Measurements from ENCODE around the gene NHLH1. TPM values are rescaled to one million over a fixed set of nuclear protein-coding genes. Genes with fewer than 3 reads are reported as not detected.

NHLH1 gene
- total RNA-seq, 1 donor from 2014 or later, result not detected

DNA sequence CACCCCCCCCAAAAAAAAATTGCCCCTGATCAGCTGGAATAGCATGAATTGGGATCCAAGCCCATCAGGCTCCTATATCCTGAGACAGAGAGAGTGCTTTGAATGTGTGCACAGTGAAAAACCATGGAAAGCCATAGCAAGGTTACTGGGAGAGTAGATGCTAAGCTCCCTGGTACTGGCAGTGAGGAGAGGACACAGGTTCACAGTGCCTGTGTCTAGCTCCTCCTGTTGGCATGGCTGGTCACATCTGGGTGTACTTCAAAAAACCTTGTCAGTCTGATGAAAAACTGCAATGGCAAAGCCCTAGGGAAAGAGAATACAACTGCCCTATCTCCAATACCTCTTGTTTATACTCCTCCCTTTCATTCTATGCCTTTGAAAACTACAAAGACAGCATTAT, 36.8 kb upstream of the NHLH1 start:
- no peak for ATAC-seq
- Histone ChIP-seq H3K4me3 (no peak overlapping the region), H3K27me3 (no peaks in the 10 kb centered on the region), H3K27ac (no peak overlapping the region), H3K9me3 (no peaks in the 10 kb centered on the region), H3K4me1 (no peaks in the 10 kb centered on the region), H3K36me3 (peaks cover 100% of the 10 kb centered on the region)
- DNase-seq, result no peak
- intact Hi-C loops (cut with DNase I), result no loop called here
- TF ChIP-seq, protein P1, sequence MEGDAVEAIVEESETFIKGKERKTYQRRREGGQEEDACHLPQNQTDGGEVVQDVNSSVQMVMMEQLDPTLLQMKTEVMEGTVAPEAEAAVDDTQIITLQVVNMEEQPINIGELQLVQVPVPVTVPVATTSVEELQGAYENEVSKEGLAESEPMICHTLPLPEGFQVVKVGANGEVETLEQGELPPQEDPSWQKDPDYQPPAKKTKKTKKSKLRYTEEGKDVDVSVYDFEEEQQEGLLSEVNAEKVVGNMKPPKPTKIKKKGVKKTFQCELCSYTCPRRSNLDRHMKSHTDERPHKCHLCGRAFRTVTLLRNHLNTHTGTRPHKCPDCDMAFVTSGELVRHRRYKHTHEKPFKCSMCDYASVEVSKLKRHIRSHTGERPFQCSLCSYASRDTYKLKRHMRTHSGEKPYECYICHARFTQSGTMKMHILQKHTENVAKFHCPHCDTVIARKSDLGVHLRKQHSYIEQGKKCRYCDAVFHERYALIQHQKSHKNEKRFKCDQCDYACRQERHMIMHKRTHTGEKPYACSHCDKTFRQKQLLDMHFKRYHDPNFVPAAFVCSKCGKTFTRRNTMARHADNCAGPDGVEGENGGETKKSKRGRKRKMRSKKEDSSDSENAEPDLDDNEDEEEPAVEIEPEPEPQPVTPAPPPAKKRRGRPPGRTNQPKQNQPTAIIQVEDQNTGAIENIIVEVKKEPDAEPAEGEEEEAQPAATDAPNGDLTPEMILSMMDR (IDR thresholded peaks at IDR 0.05), result no peak

DNA sequence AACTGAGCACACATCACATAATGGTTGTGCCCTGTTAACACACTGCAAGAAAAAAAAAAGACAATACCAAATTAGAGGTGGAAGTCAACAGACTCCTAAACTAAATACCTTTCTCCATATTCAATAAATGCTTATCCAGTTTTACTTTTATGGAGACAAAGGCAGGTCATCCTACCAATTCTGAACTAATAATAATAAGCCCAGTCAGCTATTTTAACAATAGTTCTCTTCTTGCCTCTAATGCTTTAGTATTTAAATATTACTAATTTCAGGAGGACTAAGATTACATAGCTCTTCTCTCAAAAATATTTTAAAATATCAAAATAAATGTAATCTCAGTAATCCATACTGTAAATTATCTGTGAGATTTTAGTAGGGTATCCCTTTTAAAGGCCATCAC, 34.4 kb upstream of the NHLH1 start:
- no peaks in the 10 kb centered on the region for H3K27me3 ChIP-seq
- H3K4me1 ChIP-seq, result no peaks in the 10 kb centered on the region
- TF ChIP-seq, protein P1 (IDR thresholded peaks at IDR 0.05), result no peak
- ATAC-seq (no peak), DNase-seq (no peak)
- H3K36me3 ChIP-seq, result peaks cover 98% of the 10 kb centered on the region
- intact Hi-C loops (cut with DNase I), result no loop called here
- H3K27ac ChIP-seq, result no peak overlapping the region
- H3K9me3 ChIP-seq, result no peaks in the 10 kb centered on the region
- no peak overlapping the region for H3K4me3 ChIP-seq

DNA sequence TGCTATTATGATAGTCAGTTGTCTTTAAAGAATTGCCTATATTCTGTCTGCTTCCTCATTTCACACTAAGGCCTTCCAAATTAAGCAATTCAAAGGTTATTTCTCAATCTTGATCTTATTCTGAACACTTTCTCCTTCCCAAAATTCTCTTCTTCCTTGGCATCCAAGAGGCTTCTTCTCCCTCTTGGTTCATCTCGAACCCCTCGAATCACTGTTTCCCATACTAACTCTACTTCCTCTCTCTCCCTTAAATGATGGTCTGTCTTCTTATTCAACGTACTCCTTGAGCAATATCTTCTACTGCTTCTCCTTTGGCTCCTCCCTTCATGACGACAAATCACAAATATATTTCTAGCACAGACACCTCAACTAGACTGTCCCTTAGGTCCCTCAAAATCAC, 28.3 kb upstream of the NHLH1 start:
- TF ChIP-seq, protein P1 (IDR thresholded peaks at IDR 0.05), result no peak

DNA sequence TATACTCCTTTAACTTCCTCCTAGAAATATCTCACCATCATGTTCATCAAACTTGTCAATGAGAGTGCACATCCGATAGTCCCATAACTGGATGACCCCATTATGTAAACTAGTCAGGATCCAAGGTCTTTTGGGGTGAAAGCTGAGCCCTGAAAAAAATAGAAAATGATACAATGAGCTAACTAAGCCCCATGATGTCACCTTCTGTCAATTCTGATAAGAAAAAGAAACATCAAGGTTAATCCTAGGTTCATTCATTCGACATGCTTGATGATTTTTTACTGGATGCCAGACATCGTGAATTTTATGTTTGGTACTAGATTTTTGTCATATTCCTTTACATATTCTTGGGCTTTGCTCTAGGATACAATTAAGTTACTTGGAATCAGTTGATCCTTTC, 26.7 kb upstream of the NHLH1 start:
- DNase-seq (no peak), ATAC-seq (no peak)
- TF ChIP-seq, protein P1 (IDR thresholded peaks at IDR 0.05), result no peak
- Histone ChIP-seq H3K4me3 (no peak overlapping the region), H3K4me1 (peaks cover 33% of the 10 kb centered on the region), H3K9me3 (no peaks in the 10 kb centered on the region), H3K27ac (no peak overlapping the region), H3K27me3 (no peaks in the 10 kb centered on the region), H3K36me3 (peaks cover 48% of the 10 kb centered on the region)
- intact Hi-C loops (cut with DNase I), result no loop called here

More for the DNA sequence above, 28.3 kb upstream of the NHLH1 start:
- H3K36me3 ChIP-seq, result peaks cover 64% of the 10 kb centered on the region
- no peaks in the 10 kb centered on the region for H3K9me3 ChIP-seq
- no peak overlapping the region for H3K27ac ChIP-seq
- intact Hi-C loops (cut with DNase I), result no loop called here
- no peak overlapping the region for H3K4me3 ChIP-seq
- peaks cover 25% of the 10 kb centered on the region for H3K4me1 ChIP-seq
- no peaks in the 10 kb centered on the region for H3K27me3 ChIP-seq
- ATAC-seq (peak; percentile 52), DNase-seq (no peak)

DNA sequence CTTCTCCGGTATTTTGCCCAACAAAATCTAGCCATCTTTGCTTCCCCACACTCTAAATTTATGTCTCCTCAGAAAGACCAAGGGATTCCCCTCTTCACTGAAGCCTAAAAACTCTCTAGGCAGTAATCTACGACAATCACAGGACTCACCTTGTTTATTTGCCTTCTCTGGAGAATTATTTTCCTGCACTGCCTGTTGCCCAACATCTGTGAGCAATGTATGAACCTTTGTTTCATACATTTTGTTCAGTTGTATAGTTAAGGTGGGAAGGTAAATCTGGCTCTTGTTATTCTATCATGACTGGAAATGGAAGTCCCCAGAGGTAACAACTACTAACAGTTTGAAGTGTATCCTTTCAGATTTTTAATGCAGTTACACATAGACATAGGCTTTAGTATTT, 26.0 kb upstream of the NHLH1 start:
- intact Hi-C loops (cut with DNase I), result no loop called here
- Histone ChIP-seq H3K36me3 (peaks cover 41% of the 10 kb centered on the region), H3K9me3 (no peaks in the 10 kb centered on the region), H3K27me3 (no peaks in the 10 kb centered on the region), H3K4me3 (no peak overlapping the region), H3K4me1 (peaks cover 33% of the 10 kb centered on the region), H3K27ac (no peak overlapping the region)
- DNase-seq, result no peak
- no peak for ATAC-seq
- TF ChIP-seq, protein P1 (IDR thresholded peaks at IDR 0.05), result no peak

DNA sequence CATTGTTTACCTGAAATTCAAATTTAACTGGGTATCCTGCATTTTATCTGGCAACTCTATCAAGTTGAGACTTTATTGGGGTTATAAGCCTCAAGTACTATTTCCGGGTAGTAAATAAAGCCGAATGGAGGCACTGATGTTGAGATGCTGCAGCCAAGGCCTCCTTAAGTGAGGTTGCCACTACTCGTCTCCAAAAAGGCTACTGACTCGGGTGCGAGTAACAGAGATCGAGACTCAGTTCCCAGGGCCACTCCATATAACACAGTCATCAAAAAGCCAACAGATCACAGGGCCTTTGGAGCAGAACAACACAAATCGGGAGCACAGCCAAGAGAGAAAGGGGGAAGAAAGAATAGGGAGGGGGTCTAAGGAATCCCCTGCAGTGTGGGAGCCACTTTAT, 24.3 kb upstream of the NHLH1 start:
- peak overlapping the region; percentile 83 for H3K4me3 ChIP-seq
- peaks cover 34% of the 10 kb centered on the region for H3K36me3 ChIP-seq
- H3K27me3 ChIP-seq, result no peaks in the 10 kb centered on the region
- peak overlapping the region; percentile 97 for H3K27ac ChIP-seq
- TF ChIP-seq, protein P1 (IDR thresholded peaks at IDR 0.05), result no peak
- H3K4me1 ChIP-seq, result peaks cover 33% of the 10 kb centered on the region
- DNase-seq (no peak), ATAC-seq (no peak)
- intact Hi-C loops (cut with DNase I), result no loop called here
- H3K9me3 ChIP-seq, result no peaks in the 10 kb centered on the region
